Progenitor cell of endocrine pancreas (in vitro differentiated cells): ENCODE data around the gene FRMD4A. TPM values are rescaled to one million over a fixed set of nuclear protein-coding genes. Genes with fewer than 3 reads are reported as not detected.

ENCODE experiments used
- DNase-seq: peaks from one replicate; pipeline ENCODE4 v3.0.0; 2021; ENCODE audit warnings: low spot score; ENCODE audit not compliant: unreplicated experiment
- H3K27ac Mint-ChIP-seq: 2 replicates; pipeline ENCODE4 v1.8.0; 2021; ENCODE audit warnings: mild to moderate bottlenecking, moderate library complexity, mixed read lengths
- H3K27me3 Mint-ChIP-seq: 2 replicates; pipeline ENCODE4 v1.8.0; 2021; ENCODE audit warnings: mixed read lengths
- H3K36me3 Mint-ChIP-seq: 2 replicates; pipeline ENCODE4 v1.8.0; 2022; ENCODE audit warnings: mixed read lengths; ENCODE audit not compliant: insufficient read depth
- H3K4me1 Mint-ChIP-seq: 2 replicates; pipeline ENCODE4 v1.8.0; 2021; ENCODE audit warnings: low read depth, mixed read lengths
- H3K4me3 Mint-ChIP-seq: 2 replicates; pipeline ENCODE4 v1.8.0; 2021; ENCODE audit warnings: low read depth, mild to moderate bottlenecking, moderate library complexity, mixed read lengths
- H3K9me3 Mint-ChIP-seq: 2 replicates; pipeline ENCODE4 v1.8.0; 2021; ENCODE audit warnings: low read depth, mixed read lengths
- total RNA-seq: library from RNA; stranded (reverse); gene quantifications from 2 replicates; pipeline ENCODE4 v1.2.1, GENCODE V29; 2021
- TF ChIP-seq, protein P1 (sequence below): fragments of 200-600 bp; sonication (generic); IDR thresholded peaks from one replicate; pipeline ENCODE4 v1.5.0; 2021; ENCODE audit warnings: antibody characterized with exemption, mild to moderate bottlenecking; ENCODE audit not compliant: unreplicated experiment

The FRMD4A gene
- total RNA-seq, 1 donor from 2014 or later, result 42.2 TPM

DNA sequence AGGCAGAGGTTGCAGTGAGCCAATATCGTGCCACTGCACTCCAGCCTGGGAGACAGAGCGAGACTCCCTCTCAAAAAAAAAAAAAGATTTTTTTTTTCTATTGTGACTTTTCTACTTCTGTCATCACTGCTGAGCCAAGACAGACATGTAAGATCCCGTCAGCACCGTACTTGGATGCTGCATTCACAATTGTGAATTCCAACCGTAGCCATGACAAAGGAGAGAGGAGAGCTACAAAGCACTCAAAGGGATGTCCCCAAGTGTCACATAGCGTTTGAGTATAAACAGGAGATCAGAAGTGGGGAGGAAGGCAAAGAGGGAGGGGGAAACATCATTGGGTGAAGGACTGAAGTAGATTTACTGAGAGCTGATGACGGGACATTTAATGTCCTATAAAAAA, 599.8 kb downstream of the FRMD4A start:
- no peak overlapping the region for H3K27ac Mint-ChIP-seq
- H3K4me1 Mint-ChIP-seq, result peaks cover 18% of the 10 kb centered on the region
- no peaks in the 10 kb centered on the region for H3K9me3 Mint-ChIP-seq
- no peak for DNase-seq
- TF ChIP-seq, protein P1, sequence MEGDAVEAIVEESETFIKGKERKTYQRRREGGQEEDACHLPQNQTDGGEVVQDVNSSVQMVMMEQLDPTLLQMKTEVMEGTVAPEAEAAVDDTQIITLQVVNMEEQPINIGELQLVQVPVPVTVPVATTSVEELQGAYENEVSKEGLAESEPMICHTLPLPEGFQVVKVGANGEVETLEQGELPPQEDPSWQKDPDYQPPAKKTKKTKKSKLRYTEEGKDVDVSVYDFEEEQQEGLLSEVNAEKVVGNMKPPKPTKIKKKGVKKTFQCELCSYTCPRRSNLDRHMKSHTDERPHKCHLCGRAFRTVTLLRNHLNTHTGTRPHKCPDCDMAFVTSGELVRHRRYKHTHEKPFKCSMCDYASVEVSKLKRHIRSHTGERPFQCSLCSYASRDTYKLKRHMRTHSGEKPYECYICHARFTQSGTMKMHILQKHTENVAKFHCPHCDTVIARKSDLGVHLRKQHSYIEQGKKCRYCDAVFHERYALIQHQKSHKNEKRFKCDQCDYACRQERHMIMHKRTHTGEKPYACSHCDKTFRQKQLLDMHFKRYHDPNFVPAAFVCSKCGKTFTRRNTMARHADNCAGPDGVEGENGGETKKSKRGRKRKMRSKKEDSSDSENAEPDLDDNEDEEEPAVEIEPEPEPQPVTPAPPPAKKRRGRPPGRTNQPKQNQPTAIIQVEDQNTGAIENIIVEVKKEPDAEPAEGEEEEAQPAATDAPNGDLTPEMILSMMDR, result no peak
- no peak overlapping the region for H3K4me3 Mint-ChIP-seq
- H3K36me3 Mint-ChIP-seq, result peaks cover 8% of the 10 kb centered on the region
- H3K27me3 Mint-ChIP-seq, result peaks cover 18% of the 10 kb centered on the region

DNA sequence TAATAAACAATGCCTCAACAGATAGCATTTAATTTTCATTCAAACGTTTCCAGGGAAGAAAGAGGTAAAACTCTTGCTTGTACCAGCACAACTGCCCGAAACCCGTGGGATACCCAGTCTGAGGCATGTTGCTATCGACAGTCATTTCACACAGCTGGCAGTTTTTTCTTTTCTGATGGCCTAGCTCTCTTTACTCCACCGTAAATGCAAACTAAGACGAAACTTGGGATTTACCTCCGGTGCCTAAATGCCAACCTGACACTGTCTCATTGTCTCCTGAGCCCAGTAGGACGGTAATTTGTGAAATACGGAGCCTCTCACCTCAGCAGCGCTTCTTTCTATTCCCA, 600.4 kb downstream of the FRMD4A start:
- Mint-ChIP-seq H3K36me3 (peaks cover 8% of the 10 kb centered on the region), H3K4me1 (peaks cover 22% of the 10 kb centered on the region), H3K9me3 (no peaks in the 10 kb centered on the region), H3K27me3 (peaks cover 18% of the 10 kb centered on the region), H3K27ac (peak overlapping the region; percentile 47), H3K4me3 (no peak overlapping the region)
- DNase-seq, result no peak
- TF ChIP-seq, protein P1, result no peak

DNA sequence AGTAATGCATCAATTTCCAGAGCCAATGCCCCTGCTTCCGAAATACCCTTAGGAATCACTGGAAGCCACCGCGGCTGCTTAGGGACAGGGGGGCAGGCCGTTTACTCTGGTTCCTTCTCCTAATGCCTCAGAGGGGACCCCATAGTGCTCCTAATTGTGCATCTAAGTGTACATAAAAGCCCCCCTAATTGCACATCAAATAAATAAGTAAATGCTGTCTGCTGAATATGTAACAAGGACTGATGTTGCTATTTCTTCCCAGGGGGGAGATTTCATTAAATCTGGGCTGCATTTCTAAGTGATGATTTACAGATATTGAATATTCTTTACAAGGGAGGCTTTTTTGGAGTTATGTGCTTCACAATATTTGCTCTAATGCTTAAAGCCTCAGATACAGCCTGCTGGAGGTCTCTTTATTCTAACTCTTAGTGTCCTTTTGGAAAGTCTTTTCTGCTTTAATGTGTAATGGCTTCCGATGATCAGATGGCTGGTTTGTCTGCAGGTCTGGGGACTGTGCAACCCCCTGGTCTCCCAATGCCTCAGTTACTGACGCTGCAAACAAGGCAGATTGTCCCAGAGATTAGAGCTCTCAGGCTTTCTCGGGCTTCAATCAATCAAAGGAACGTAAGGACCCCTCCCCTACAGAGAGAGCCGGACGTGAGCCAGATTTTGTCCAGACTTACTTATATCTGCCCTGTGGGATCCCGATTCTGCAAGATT, 601.0 kb downstream of the FRMD4A start:
- Mint-ChIP-seq H3K4me1 (peaks cover 27% of the 10 kb centered on the region), H3K27me3 (peaks cover 18% of the 10 kb centered on the region), H3K4me3 (no peak overlapping the region)

DNA sequence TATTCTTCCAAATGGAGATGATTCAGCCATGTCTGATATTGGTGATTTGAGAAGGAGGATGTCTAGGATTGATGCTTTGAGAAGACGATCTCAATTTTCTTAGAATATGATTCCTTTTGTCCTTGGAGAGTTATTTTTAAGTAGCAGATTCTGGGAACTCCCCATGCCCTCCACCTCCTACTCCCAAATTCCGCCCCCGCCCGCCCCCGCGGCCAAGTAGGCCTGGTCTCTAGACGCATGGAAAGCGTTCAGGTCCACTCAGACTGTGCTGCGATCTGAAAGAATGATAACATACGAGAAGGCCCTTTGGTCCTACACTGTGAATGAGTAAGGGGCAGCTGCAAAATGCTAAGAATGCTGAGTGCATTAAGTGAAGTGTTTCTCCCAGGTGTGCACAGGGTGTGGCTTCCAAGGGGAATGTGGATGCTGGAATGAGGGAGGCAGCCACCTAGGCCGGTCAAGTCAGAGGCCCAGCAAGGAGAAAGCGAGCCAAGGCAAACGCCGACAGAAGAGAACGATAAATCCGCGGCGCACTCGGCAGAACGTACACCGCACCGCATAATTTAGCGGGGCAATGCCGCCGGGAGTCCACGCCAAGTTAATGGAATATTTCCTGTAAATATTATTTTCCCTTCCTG, 601.7 kb downstream of the FRMD4A start:
- TF ChIP-seq, protein P1, result no peak
- Mint-ChIP-seq H3K4me3 (no peak overlapping the region), H3K36me3 (peaks cover 7% of the 10 kb centered on the region), H3K27ac (peak overlapping the region; percentile 45), H3K4me1 (peaks cover 32% of the 10 kb centered on the region), H3K27me3 (peaks cover 12% of the 10 kb centered on the region), H3K9me3 (no peaks in the 10 kb centered on the region)
- DNase-seq, result no peak

More for the DNA sequence above, 601.0 kb downstream of the FRMD4A start:
- Mint-ChIP-seq H3K27ac (peak overlapping the region; percentile 47), H3K36me3 (peaks cover 10% of the 10 kb centered on the region), H3K9me3 (no peaks in the 10 kb centered on the region)
- TF ChIP-seq, protein P1, result no peak
- no peak for DNase-seq

DNA sequence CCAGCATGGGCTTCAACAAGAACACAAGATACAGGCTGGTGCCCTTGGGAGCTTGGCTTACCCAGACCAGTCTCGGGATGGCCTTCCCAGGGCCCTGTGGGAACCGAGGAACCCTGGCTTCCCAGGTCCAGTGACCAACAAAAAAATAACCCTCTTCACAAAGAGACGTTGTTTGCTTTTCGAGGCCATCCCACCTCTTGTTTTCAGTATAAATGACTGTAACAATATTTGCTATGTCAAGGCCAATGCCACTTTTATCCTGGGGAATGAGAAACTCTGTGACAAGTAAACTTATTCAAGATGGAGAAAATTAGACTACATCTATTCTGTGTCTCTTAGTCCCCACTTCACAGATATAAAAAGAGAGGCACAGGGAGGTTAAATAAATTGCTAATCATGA, 605.1 kb downstream of the FRMD4A start:
- peaks cover 3% of the 10 kb centered on the region for H3K36me3 Mint-ChIP-seq
- H3K27ac Mint-ChIP-seq, result peak overlapping the region; percentile 10
- H3K27me3 Mint-ChIP-seq, result peaks cover 4% of the 10 kb centered on the region

More for the DNA sequence above, 605.1 kb downstream of the FRMD4A start:
- TF ChIP-seq, protein P1, result no peak
- no peak for DNase-seq
- H3K4me1 Mint-ChIP-seq, result peaks cover 36% of the 10 kb centered on the region
- H3K4me3 Mint-ChIP-seq, result no peak overlapping the region
- peaks cover under 1% of the 10 kb centered on the region for H3K9me3 Mint-ChIP-seq
